ENCODE data around the gene MESD.
A peak's percentile ranks its signal among the peaks of the same experiment; 100 is the strongest.

The MESD gene

DNA sequence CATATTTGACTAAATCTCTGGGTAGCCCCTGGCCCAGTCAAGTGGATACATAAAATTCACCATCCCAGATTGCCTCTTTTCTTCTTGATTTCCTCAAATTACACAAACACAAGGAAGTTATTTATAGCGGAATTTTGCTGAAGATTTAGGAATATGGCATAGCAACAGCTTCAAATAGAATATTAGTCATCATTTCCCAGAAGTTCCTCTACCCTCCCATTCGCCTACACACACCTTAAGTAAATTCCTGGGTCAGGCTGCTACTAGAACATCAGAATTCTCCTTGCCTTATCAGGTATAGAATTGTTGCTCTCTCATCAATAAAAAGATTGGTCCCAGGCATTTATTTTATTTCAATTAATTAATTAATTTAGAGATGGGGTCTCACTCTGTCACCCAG lies 31.6 kb downstream of the MESD start:
- no peak for DNase-seq

- DNase-seq = no peak
Measured at GRCh38 chr15:80957556-80957955, 32.1 kb downstream of the MESD start.

- peak in 1 of 5 donors; percentile 64 for DNase-seq
Measured at GRCh38 chr15:80955571-80956452, 33.8 kb downstream of the MESD start.

GRCh38 chr15:80953953-80954778 lies 35.5 kb downstream of the MESD start:
- DNase-seq = no peak

GRCh38 chr15:80953001-80953952 lies 36.3 kb downstream of the MESD start:
- no peak for DNase-seq

DNA sequence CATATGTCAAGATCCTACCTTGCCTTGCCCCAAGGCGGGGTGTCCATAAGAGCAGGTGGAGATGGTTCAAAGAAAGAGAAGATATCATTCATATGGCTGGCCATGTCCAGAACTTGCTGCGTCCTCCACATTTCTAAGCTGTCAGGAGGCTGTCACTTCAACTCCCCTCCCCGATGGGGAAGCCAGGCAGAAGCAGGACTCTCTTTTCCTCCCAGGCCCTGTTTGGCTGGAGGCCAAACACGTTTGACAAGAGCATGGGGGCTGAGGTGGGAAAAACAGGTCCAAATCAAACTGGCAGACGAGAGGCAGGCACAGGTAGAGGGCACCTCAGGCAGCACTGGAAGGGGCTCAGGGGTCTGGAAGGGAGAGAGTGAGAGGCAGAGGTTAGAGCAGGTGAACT lies 37.7 kb downstream of the MESD start:
- DNase-seq = no peak

GRCh38 chr15:80950291-80951078 lies 39.1 kb downstream of the MESD start:
- no peak for DNase-seq

GRCh38 chr15:80949756-80950155 lies 39.9 kb downstream of the MESD start:
- no peak for DNase-seq

DNA sequence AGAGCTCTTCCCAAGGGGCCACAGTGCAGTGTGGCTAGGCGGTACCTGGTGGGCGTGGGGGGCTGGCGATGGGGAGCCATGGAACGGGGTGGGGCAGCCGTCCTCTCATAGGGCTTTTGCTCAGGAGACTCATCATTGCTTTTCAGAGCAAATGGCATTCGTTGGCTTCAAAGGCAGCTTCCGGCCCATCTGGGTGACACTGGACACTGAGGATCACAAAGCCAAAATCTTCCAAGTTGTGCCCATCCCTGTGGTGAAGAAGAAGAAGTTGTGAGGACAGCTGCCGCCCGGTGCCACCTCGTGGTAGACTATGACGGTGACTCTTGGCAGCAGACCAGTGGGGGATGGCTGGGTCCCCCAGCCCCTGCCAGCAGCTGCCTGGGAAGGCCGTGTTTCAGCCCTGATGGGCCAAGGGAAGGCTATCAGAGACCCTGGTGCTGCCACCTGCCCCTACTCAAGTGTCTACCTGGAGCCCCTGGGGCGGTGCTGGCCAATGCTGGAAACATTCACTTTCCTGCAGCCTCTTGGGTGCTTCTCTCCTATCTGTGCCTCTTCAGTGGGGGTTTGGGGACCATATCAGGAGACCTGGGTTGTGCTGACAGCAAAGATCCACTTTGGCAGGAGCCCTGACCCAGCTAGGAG lies 40.8 kb downstream of the MESD start:
- no peak for DNase-seq

- DNase-seq = no peak
Measured at GRCh38 chr15:80946576-80946975, 43.0 kb downstream of the MESD start.

GRCh38 chr15:80945605-80946004 lies 44.0 kb downstream of the MESD start:
- DNase-seq = no peak

- DNase-seq = no peak
Measured at GRCh38 chr15:80944818-80945217, 44.8 kb downstream of the MESD start.

DNA sequence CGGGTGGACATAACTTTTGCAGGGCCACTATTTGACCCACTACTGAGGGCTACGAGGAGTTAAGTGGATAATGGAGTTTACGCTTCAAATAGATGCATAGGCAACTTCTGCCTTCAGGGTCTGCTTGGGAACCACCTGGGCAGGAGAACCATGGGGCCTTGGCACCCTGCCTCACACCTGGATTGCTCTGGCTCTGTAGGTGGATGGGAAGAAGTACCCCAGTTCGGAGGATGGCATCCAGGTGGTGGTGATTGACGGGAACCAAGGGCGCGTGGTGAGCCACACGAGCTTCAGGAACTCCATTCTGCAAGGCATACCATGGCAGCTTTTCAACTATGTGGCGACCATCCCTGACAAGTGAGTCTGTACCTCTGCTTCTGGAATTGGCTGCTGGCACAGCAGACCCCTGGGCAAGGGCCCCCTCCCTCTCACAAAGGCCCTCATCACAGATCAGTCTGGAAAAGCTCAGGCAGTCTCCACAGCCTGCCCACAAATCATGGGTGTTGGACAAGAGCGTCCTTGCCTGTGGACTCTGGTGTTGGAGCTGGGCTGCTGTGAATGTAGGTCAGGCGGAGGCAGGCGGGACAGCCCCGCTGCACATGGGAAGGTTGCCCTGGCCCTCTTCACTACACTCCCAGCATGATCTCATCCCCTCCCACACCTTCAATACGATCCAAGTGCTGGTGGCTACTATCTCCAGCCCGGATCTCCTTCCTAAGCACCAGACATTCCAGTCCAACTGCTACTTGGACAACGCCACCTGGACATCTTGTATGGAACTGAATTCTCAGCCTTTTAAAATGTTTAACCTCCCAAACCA lies 46.7 kb downstream of the MESD start:
- no peak for DNase-seq

- no peak for DNase-seq
Measured at GRCh38 chr15:80942266-80942665, 47.4 kb downstream of the MESD start.

DNA sequence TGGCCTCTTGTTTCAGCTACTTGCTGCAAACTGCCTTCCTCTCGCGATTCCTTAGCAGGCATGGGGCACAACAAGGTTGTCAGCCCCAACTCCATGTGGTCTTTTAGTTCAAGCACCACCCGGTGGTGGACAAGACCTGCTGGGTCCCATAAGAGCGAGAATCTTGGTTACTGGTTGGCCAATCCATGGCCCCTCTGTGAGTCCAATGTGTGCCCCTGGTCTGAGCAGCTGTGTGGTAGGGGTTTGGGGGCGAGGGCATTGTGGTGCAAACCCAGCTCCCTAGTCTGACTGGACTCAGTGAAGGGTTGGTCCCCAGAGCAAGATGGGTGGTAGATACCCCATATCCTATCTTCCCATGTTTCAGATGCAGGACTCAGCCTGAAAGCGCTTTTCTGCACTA lies 48.8 kb downstream of the MESD start:
- no peak for DNase-seq

GRCh38 chr15:80940331-80940730 lies 49.3 kb downstream of the MESD start:
- no peak for DNase-seq

DNA sequence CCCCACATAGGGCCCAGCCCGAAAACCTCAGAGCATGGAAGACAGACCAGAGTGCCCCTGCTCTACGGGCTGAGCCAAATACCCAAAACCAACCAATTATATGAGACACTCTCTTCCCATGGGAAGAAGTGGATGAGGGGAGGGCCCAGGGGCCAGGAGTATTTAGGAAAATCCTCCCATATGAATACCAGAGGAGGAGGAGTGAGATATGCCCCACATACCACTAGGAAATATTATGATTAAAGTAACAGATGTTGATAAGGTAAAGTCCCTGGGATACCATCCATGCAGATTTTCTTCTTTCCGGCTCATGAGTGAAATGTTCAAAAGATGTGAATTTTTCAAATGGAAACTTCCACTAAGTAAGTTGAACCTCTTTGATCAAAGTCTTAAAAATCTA lies 50.4 kb downstream of the MESD start:
- no peak for DNase-seq

DNA sequence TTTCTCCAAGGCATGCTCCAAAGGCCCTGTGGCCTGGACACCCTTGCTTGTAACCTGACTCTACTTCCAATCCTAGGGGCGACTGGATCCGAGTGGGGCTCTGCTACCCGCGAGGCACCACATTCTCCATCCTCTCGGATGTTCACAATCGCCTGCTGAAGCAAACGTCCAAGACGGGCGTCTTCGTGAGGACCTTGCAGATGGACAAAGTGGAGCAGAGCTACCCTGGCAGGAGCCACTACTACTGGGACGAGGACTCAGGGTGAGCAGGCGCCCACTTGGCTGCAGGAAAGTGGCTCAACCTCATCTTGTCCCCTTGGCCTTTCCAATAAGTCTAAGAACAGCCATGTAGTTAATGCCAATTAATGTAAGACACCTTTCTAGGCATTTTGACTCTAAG lies 51.9 kb downstream of the MESD start:
- DNase-seq = no peak

GRCh38 chr15:80936288-80937078 lies 53.1 kb downstream of the MESD start:
- DNase-seq = no peak

All from T-helper 1 cell (primary cell).